Peyer's patch (tissue), 4 donors: Measurements from ENCODE around the gene PLAC1.

ENCODE experiments used
- POLR2A ChIP-seq, 2 donors: fragments of 450-650 bp; IDR thresholded peaks; one replicate each; pipeline ENCODE4 v1.5.1; 2017; ENCODE audit warnings: antibody characterized with exemption in 2 of 2, mild to moderate bottlenecking in 2 of 2, moderate library complexity in 2 of 2
- TF ChIP-seq, protein P1 (sequence below), 6 experiments: fragments of 450-650 bp in 4 of 6; fragments of 200-600 bp in 2 of 6; sonication (generic) in 1 of 6; IDR thresholded peaks; one replicate each; pipeline ENCODE4 v1.5.1; 2017 to 2019; ENCODE audit warnings: antibody characterized with exemption in 6 of 6, mild to moderate bottlenecking in 3 of 6, moderate library complexity in 1 of 6

DNA sequence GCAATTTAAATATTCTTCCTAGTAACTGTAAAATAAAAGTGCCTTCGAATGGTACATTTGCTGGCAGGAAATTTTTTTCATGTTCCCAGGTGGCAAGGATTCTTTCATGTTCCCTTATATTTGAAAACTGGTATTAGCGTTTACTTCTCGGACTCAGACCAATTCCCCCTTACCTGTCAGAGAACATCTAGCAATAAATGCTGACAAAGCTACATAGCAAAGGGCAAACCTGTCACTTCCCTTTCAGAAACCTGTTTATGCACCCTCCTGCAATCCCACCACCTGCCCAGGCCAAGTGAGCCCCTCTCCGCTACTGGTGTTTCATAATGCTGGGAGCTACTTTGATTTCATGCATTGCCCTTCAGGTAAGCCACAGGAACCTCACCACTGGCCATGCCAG is 100.1 kb downstream of the PLAC1 start:
- TF ChIP-seq POLR2A (IDR thresholded peaks at IDR 0.05) = no peak
- TF ChIP-seq, protein P1, sequence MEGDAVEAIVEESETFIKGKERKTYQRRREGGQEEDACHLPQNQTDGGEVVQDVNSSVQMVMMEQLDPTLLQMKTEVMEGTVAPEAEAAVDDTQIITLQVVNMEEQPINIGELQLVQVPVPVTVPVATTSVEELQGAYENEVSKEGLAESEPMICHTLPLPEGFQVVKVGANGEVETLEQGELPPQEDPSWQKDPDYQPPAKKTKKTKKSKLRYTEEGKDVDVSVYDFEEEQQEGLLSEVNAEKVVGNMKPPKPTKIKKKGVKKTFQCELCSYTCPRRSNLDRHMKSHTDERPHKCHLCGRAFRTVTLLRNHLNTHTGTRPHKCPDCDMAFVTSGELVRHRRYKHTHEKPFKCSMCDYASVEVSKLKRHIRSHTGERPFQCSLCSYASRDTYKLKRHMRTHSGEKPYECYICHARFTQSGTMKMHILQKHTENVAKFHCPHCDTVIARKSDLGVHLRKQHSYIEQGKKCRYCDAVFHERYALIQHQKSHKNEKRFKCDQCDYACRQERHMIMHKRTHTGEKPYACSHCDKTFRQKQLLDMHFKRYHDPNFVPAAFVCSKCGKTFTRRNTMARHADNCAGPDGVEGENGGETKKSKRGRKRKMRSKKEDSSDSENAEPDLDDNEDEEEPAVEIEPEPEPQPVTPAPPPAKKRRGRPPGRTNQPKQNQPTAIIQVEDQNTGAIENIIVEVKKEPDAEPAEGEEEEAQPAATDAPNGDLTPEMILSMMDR (IDR thresholded peaks at IDR 0.05) = no peak
